Activated naive CD4-positive, alpha-beta T cell treated with anti-CD3 and anti-CD28 coated beads for 36 hours (primary cell): ENCODE data around the gene L3MBTL4. TPM values are rescaled to one million over a fixed set of nuclear protein-coding genes. Genes with fewer than 3 reads are reported as not detected.

ENCODE experiments used
- CTCF ChIA-PET: fragments of 350-600 bp; sonication (Branson Sonifier 250); formaldehyde crosslinking; loops from one replicate; lab custom pipeline; 2021; ENCODE audit warnings: antibody characterized with exemption; lab: Charles Lee
- DNase-seq: peaks from one replicate; pipeline ENCODE4 v3.0.0-alpha.2; 2020
- H3K27ac Mint-ChIP-seq: one replicate; pipeline ENCODE4 v1.8.0; 2021; ENCODE audit warnings: mild to moderate bottlenecking, mixed read lengths
- H3K27me3 Mint-ChIP-seq: one replicate; pipeline ENCODE4 v1.8.0; 2021; ENCODE audit warnings: low read depth, mixed read lengths
- H3K36me3 Mint-ChIP-seq: one replicate; pipeline ENCODE4 v1.8.0; 2021; ENCODE audit warnings: low read depth, mixed read lengths
- H3K4me1 Mint-ChIP-seq: one replicate; pipeline ENCODE4 v1.8.0; 2021; ENCODE audit warnings: low read depth, mixed read lengths
- H3K4me3 Mint-ChIP-seq: one replicate; pipeline ENCODE4 v1.8.0; 2021; ENCODE audit warnings: mild to moderate bottlenecking, moderate library complexity, mixed read lengths
- H3K9me3 Mint-ChIP-seq: one replicate; pipeline ENCODE4 v1.8.0; 2021; ENCODE audit warnings: mixed read lengths
- intact Hi-C: fragments of 100-400 bp; cut with micrococcal nuclease; formaldehyde crosslinking; loops from one replicate; pipeline ENCODE4 v1.15.1; 2023
- microRNA-seq: library from miRNA; unstranded; fragments of <30 nt; microRNA quantifications from one replicate; pipeline ENCODE4 v1.2.0, GENCODE V29; 2022; ENCODE audit warnings: borderline microRNAs expressed, borderline replicate concordance
- total RNA-seq, 2 experiments: library from RNA; stranded (reverse); gene quantifications; one replicate each; pipeline ENCODE4 v1.2.3, GENCODE V29; 2021

L3MBTL4 gene
- total RNA-seq, 2 experiments from 2014 or later = 0.05 to 0.10 TPM

GRCh38 chr18:5937795-5938194 is 476.9 kb downstream of the L3MBTL4 start:
- Mint-ChIP-seq H3K27me3 (peaks cover 8% of the 10 kb centered on the region), H3K4me3 (no peak overlapping the region), H3K36me3 (no peaks in the 10 kb centered on the region), H3K4me1 (no peaks in the 10 kb centered on the region), H3K27ac (no peak overlapping the region), H3K9me3 (no peaks in the 10 kb centered on the region)
- DNase-seq = no peak
- intact Hi-C loops = no loop called here
- CTCF ChIA-PET = no interaction called here

GRCh38 chr18:5937121-5937520 is 477.6 kb downstream of the L3MBTL4 start:
- DNase-seq = no peak
- intact Hi-C loops = no loop called here
- peaks cover 11% of the 10 kb centered on the region for H3K27me3 Mint-ChIP-seq
- no peak overlapping the region for H3K4me3 Mint-ChIP-seq
- CTCF ChIA-PET = interaction anchor here (0.6 kb wide), 1 partner anchor 224 kb away, joined by 3 read pairs; no protein-coding TSS in a partner anchor
- H3K4me1 Mint-ChIP-seq = no peaks in the 10 kb centered on the region
- no peaks in the 10 kb centered on the region for H3K9me3 Mint-ChIP-seq
- no peak overlapping the region for H3K27ac Mint-ChIP-seq
- no peaks in the 10 kb centered on the region for H3K36me3 Mint-ChIP-seq

- Mint-ChIP-seq H3K4me1 (no peaks in the 10 kb centered on the region), H3K27ac (no peak overlapping the region), H3K4me3 (no peak overlapping the region), H3K27me3 (peaks cover 13% of the 10 kb centered on the region), H3K36me3 (no peaks in the 10 kb centered on the region), H3K9me3 (peaks cover 7% of the 10 kb centered on the region)
- intact Hi-C loops = loop anchor here (2.0 kb wide), 1 partner anchor 20 kb away; no protein-coding TSS in a partner anchor
- CTCF ChIA-PET = no interaction called here
- DNase-seq = no peak
Measured at GRCh38 chr18:5930789-5931188, 483.9 kb downstream of the L3MBTL4 start.

GRCh38 chr18:5918205-5918858 is 496.4 kb downstream of the L3MBTL4 start:
- no peak for DNase-seq
- CTCF ChIA-PET = no interaction called here
- Mint-ChIP-seq H3K9me3 (no peaks in the 10 kb centered on the region), H3K27me3 (peaks cover 17% of the 10 kb centered on the region), H3K4me3 (no peak overlapping the region), H3K4me1 (no peaks in the 10 kb centered on the region), H3K36me3 (no peaks in the 10 kb centered on the region), H3K27ac (no peak overlapping the region)
- intact Hi-C loops = no loop called here

- intact Hi-C loops = no loop called here
- no peaks in the 10 kb centered on the region for H3K9me3 Mint-ChIP-seq
- CTCF ChIA-PET = interaction anchor here (1.6 kb wide), 1 partner anchor 26 kb away, joined by 6 read pairs; no protein-coding TSS in a partner anchor
- H3K36me3 Mint-ChIP-seq = no peaks in the 10 kb centered on the region
- H3K27me3 Mint-ChIP-seq = peaks cover 9% of the 10 kb centered on the region
- H3K4me1 Mint-ChIP-seq = no peaks in the 10 kb centered on the region
- no peak for DNase-seq
- H3K27ac Mint-ChIP-seq = no peak overlapping the region
- H3K4me3 Mint-ChIP-seq = no peak overlapping the region
Measured at GRCh38 chr18:5914951-5915350, 499.8 kb downstream of the L3MBTL4 start.

GRCh38 chr18:5914016-5914415 is 500.7 kb downstream of the L3MBTL4 start:
- CTCF ChIA-PET = interaction anchor here (1.6 kb wide), 1 partner anchor 25 kb away, joined by 6 read pairs; no protein-coding TSS in a partner anchor
- Mint-ChIP-seq H3K9me3 (no peaks in the 10 kb centered on the region), H3K4me3 (no peak overlapping the region), H3K36me3 (no peaks in the 10 kb centered on the region), H3K27ac (no peak overlapping the region), H3K4me1 (peaks cover 2% of the 10 kb centered on the region), H3K27me3 (peaks cover 4% of the 10 kb centered on the region)
- DNase-seq = no peak
- intact Hi-C loops = no loop called here

- Mint-ChIP-seq H3K36me3 (no peaks in the 10 kb centered on the region), H3K4me1 (peaks cover 2% of the 10 kb centered on the region), H3K4me3 (no peak overlapping the region), H3K9me3 (no peaks in the 10 kb centered on the region), H3K27ac (no peak overlapping the region), H3K27me3 (peaks cover 2% of the 10 kb centered on the region)
- intact Hi-C loops = no loop called here
- DNase-seq = no peak
- CTCF ChIA-PET = no interaction called here
Measured at GRCh38 chr18:5912566-5912965, 502.1 kb downstream of the L3MBTL4 start.

GRCh38 chr18:5909125-5909524 is 505.6 kb downstream of the L3MBTL4 start:
- CTCF ChIA-PET = interaction anchor here (0.6 to 1.6 kb wide), 2 partner anchors 21 to 404 kb away, joined by 3 to 4 read pairs; no protein-coding TSS in a partner anchor
- DNase-seq = no peak
- no peaks in the 10 kb centered on the region for H3K36me3 Mint-ChIP-seq

More at GRCh38 chr18:5909125-5909524, 505.6 kb downstream of the L3MBTL4 start:
- Mint-ChIP-seq H3K27me3 (peaks cover 15% of the 10 kb centered on the region), H3K4me3 (no peak overlapping the region), H3K9me3 (no peaks in the 10 kb centered on the region), H3K27ac (no peak overlapping the region), H3K4me1 (peaks cover 2% of the 10 kb centered on the region)
- intact Hi-C loops = no loop called here

Small RNA genes lying within 50 kb of the gene (microRNA-seq; reads per million reads assigned to microRNA genes)
- not detected for gene MIR4317
